Esophagus squamous epithelium (tissue), 5 donors: ENCODE results near the gene TIPARP. TPM values are rescaled to one million over a fixed set of nuclear protein-coding genes. Genes with fewer than 3 reads are reported as not detected.
A peak's percentile ranks its signal among the peaks of the same experiment; 100 is the strongest.
"Not testable (repeated sequence)": the region's sequence is repeated elsewhere in the genome, so short reads cannot be mapped to it uniquely, and the experiment has no call there.

Experiments used
- DNase-seq: peaks from one replicate; lab custom pipeline; 2025; lab: John Stamatoyannopoulos, UW
- H3K27ac ChIP-seq, 4 donors: fragments of 200-600 bp; sonication (generic); one replicate each; pipeline ENCODE4 v1.5.1; 2016 to 2019; ENCODE audit warnings: mild to moderate bottlenecking in 1 of 4
- H3K27me3 ChIP-seq, 4 donors: fragments of 200-600 bp; sonication (generic); 1 replicate in 3 of 4; 2 replicates in 1 of 4; pipeline versions ENCODE4 v1.5.1 to v1.6.0; 2017 to 2021; ENCODE audit warnings: antibody characterized with exemption in 1 of 4
- H3K36me3 ChIP-seq, 3 donors: fragments of 200-600 bp; sonication (generic); one replicate each; pipeline ENCODE4 v1.5.1; 2016 to 2019
- H3K4me1 ChIP-seq, 3 donors: fragments of 200-600 bp; sonication (generic); one replicate each; pipeline ENCODE4 v1.5.1; 2017 to 2019
- H3K4me3 ChIP-seq, 4 donors: fragments of 200-600 bp; sonication (generic); 1 replicate in 3 of 4; 2 replicates in 1 of 4; pipeline ENCODE4 v1.5.1; 2016 to 2019; ENCODE audit warnings: mild to moderate bottlenecking in 2 of 4, moderate library complexity in 1 of 4
- H3K9me3 ChIP-seq, 3 donors: fragments of 200-600 bp; sonication (generic); one replicate each; pipeline ENCODE4 v1.5.1; 2016 to 2019
- POLR2A ChIP-seq, 4 donors: fragments of 450-650 bp; IDR thresholded peaks; one replicate each; pipeline ENCODE4 v1.6.1; 2017; ENCODE audit warnings: antibody characterized with exemption in 4 of 4, mild to moderate bottlenecking in 4 of 4, moderate library complexity in 3 of 4
- WGBS, 2 donors: methylation state at CpG; one replicate each; pipeline ENCODE4 v1.1.5; 2018; 5-methylcytosine and 5-hydroxymethylcytosine counted together
- intact Hi-C: fragments of 100-400 bp; cut with DNase I; formaldehyde crosslinking; loops from one replicate; pipeline ENCODE4 v1.15.0; 2022
- total RNA-seq, 4 donors: library from RNA; depleted of rRNA; stranded (reverse); fragments of >200 nt; gene quantifications; one replicate each; pipeline ENCODE4 v1.1.0, GENCODE V29; 2016
- TF ChIP-seq, protein P1 (sequence below), 6 experiments: fragments of 450-650 bp in 4 of 6; fragments of 200-600 bp in 2 of 6; sonication (generic) in 2 of 6; IDR thresholded peaks; one replicate each; pipeline ENCODE4 v1.5.1; 2016 to 2019; ENCODE audit warnings: antibody characterized with exemption in 6 of 6, mild to moderate bottlenecking in 4 of 6, moderate library complexity in 4 of 6
- donor health status: DM: yes; HTN: yes; CAD: no.

Gene TIPARP
- total RNA-seq, 4 donors from 2014 or later = 28.0 to 40.4 (median 38.0) TPM

DNA sequence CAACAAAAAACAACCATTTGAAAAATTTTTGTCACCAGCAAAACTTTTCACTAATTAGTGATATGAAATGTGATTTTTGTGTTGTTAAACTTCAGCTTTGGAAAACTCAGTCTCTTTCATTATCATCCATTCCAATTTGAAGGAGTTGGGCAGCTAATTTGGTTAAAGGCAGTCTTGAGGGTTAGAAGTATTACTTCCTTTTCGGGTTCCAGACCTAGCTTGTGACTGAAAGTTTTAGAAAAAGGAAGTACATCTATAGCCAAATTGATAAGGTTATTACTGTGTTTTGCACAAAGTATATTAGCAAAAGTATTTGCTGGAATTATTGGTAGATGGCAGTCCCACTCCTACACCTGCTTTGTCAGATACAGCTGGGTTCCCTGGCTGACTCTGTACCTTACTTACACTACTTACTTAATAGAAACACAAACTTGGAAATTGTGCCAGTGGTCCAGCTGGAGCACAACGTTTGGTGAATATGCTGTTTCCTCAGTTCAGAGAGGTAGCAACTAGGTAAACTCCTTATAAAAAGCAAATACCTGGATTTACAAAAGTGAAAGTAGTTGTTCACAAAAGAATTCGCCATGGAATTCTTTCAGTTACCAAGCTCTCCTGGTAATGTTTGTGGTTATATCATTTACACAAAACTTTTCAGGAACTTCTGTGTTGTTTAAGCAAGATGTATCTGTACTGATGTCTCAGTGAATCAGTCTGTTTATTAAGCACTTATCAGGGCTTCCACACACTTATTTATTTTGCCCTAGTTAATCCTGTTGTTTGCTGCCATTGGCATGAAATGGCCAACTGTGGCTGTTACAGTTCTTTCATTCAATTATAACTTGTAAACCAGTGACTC lies 31.6 kb downstream of the TIPARP start:
- intact Hi-C loops = no loop called here
- Histone ChIP-seq H3K4me3 (peak overlapping the region in 1 of 4 donors; percentile 31), H3K36me3 (peaks cover 6 to 90% (median 14%) of the 10 kb centered on the region in 3 donors), H3K4me1 (peaks cover 0 to 31% (median 0%) of the 10 kb centered on the region in 3 donors), H3K27me3 (no peaks in the 10 kb centered on the region), H3K9me3 (no peaks in the 10 kb centered on the region), H3K27ac (peak overlapping the region in 2 of 4 donors; percentile 25 to 36)
- DNase-seq = no peak
- 46 to 51% methylated on average over 3 of the region's 3 CpGs for WGBS, 2 donors
- TF ChIP-seq POLR2A (IDR thresholded peaks at IDR 0.05) = no peak
- TF ChIP-seq, protein P1, sequence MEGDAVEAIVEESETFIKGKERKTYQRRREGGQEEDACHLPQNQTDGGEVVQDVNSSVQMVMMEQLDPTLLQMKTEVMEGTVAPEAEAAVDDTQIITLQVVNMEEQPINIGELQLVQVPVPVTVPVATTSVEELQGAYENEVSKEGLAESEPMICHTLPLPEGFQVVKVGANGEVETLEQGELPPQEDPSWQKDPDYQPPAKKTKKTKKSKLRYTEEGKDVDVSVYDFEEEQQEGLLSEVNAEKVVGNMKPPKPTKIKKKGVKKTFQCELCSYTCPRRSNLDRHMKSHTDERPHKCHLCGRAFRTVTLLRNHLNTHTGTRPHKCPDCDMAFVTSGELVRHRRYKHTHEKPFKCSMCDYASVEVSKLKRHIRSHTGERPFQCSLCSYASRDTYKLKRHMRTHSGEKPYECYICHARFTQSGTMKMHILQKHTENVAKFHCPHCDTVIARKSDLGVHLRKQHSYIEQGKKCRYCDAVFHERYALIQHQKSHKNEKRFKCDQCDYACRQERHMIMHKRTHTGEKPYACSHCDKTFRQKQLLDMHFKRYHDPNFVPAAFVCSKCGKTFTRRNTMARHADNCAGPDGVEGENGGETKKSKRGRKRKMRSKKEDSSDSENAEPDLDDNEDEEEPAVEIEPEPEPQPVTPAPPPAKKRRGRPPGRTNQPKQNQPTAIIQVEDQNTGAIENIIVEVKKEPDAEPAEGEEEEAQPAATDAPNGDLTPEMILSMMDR (IDR thresholded peaks at IDR 0.05) = no peak

DNA sequence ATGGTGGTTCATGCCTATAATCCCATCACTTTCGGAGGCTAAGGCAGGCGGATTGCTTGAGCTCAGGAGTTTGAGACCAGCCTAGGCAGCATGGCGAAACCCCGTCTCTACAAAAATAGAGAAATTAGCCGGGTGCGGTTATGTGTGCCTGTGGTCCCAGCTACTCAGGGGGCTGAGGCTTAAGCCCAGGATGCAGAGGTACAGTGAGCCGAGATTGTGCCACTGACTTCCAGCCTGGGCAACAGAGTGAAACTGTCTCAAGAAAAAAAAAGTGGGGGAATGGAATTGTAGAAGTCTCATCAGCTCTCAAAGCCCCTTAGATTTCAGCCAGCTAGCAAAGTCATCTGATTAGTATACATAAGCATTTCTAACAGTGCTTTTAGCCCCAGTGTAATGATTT lies 33.2 kb downstream of the TIPARP start:
- 93 to 96% methylated on average over 7 of the region's 7 CpGs for WGBS, 2 donors
- no peaks in the 10 kb centered on the region for H3K27me3 ChIP-seq
- H3K4me3 ChIP-seq = no peak overlapping the region
- intact Hi-C loops = no loop called here
- no peak for DNase-seq
- H3K9me3 ChIP-seq = no peaks in the 10 kb centered on the region
- TF ChIP-seq, protein P1 (IDR thresholded peaks at IDR 0.05) = no peak
- TF ChIP-seq POLR2A (IDR thresholded peaks at IDR 0.05) = no peak
- H3K36me3 ChIP-seq = peaks cover 6 to 80% (median 14%) of the 10 kb centered on the region in 3 donors
- H3K4me1 ChIP-seq = peaks cover 0 to 25% (median 0%) of the 10 kb centered on the region in 3 donors
- H3K27ac ChIP-seq = no peak overlapping the region

DNA sequence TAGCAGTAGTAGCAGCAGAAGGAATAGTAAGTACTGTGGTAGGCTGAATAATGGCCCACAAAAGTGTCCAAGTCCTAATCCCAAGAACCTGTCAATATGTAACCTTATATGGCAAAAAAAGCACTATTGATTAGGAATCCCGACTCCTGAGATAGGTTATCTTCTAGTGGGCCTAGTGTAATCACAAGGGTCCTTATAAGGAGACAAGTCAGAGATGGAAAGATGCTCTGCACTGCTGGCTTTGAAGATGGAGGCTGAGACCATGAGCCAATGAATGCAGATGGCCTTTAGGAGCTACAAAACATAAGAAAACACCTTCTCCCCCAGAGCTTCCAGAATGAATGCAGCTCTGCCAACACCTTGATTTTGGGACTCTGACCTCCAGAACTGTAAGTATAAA lies 36.0 kb downstream of the TIPARP start:
- intact Hi-C loops = no loop called here
- Histone ChIP-seq H3K9me3 (no peaks in the 10 kb centered on the region), H3K4me3 (no peak overlapping the region), H3K27me3 (no peaks in the 10 kb centered on the region), H3K4me1 (peaks cover 0 to 12% (median 0%) of the 10 kb centered on the region in 3 donors), H3K36me3 (peaks cover 0 to 61% (median 0%) of the 10 kb centered on the region in 3 donors), H3K27ac (no peak overlapping the region)
- TF ChIP-seq POLR2A (IDR thresholded peaks at IDR 0.05) = no peak
- TF ChIP-seq, protein P1 (IDR thresholded peaks at IDR 0.05) = no peak
- WGBS, 2 donors = 94 to 100% methylated on average over 1 of the region's 1 CpG
- DNase-seq = no peak

DNA sequence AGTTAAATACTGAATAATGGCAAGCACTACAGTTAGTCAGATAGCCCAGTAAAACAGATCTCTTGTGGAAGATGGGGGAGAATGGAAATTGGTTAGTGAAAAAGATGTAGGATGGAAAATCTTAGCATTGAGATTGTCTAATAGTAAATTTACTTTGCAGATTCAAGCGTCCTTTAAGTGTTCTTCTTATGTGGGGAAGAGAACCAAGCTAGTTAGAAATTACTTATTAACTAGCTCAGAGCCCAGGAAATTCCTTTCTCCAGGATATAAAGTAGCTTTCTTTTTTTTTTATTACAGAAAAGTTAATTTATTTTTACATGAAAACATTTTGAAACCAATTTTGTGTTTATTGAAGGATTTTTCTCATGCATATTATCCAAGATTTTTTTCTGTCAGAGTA lies 36.7 kb downstream of the TIPARP start:
- DNase-seq = no peak
- Histone ChIP-seq H3K36me3 (peaks cover 0 to 58% (median 0%) of the 10 kb centered on the region in 3 donors), H3K4me1 (peaks cover 0 to 5% (median 0%) of the 10 kb centered on the region in 3 donors), H3K27me3 (no peaks in the 10 kb centered on the region), H3K9me3 (no peaks in the 10 kb centered on the region), H3K27ac (no peak overlapping the region), H3K4me3 (no peak overlapping the region)
- intact Hi-C loops = no loop called here
- TF ChIP-seq POLR2A (IDR thresholded peaks at IDR 0.05) = no peak
- TF ChIP-seq, protein P1 (IDR thresholded peaks at IDR 0.05) = no peak
- 87 to 95% methylated on average over 1 of the region's 1 CpG for WGBS, 2 donors

DNA sequence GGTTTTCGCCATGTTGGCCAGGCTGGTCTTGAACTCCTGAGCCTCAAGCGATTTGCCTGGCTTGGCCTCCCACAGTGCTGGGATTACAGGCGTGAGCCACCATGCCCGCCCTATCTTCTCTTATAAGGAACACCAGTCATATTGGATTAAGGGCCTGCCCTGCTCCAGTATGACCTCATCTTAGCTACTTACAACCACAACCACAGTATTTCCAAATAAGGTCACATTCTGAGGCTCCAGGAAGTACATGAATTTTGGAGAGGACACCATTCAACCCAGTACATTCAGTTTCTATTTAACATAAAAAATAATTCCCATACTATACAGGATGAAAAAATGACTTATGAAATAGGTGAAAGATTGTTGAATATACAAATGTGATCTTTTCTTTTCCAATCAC lies 37.6 kb downstream of the TIPARP start:
- H3K4me1 ChIP-seq, DNase-seq: not testable (repeated sequence)
- WGBS, 2 donors = 76% methylated on average over 4 of the region's 4 CpGs; no CpG with 5 or more reads in 1 of the 2 donors

More for the DNA sequence above, 37.6 kb downstream of the TIPARP start:
- intact Hi-C loops, H3K4me3 ChIP-seq, H3K9me3 ChIP-seq, H3K27ac ChIP-seq, H3K27me3 ChIP-seq: not testable (repeated sequence)
- peaks cover 0 to 51% (median 0%) of the 10 kb centered on the region in 3 donors for H3K36me3 ChIP-seq
